GM12875 (cell line): ENCODE results near the gene HEMK1.

Experiments used
- H3K4me3 ChIP-seq: one replicate; pipeline ENCODE4 v1.5.1; 2011; ENCODE audit warnings: low read depth, low read length, control low read depth
- CTCF ChIP-seq: IDR thresholded peaks from 2 replicates; pipeline ENCODE4 v1.5.1; 2011; ENCODE audit warnings: low read depth, mild to moderate bottlenecking, control low read depth, inconsistent platforms, low read length, moderate library complexity, borderline replicate concordance; ENCODE audit not compliant: insufficient read depth

Gene HEMK1

GRCh38 chr3:50525987-50526386 is 43.3 kb upstream of the HEMK1 start:
- no peak overlapping the region for H3K4me3 ChIP-seq
- TF ChIP-seq CTCF = no peak

GRCh38 chr3:50530001-50530970 is 39.0 kb upstream of the HEMK1 start:
- H3K4me3 ChIP-seq = no peak overlapping the region
- no peak for TF ChIP-seq CTCF

- no peak overlapping the region for H3K4me3 ChIP-seq
- TF ChIP-seq CTCF = no peak
Observed at GRCh38 chr3:50531201-50531600, 38.1 kb upstream of the HEMK1 start.

- no peak overlapping the region for H3K4me3 ChIP-seq
- TF ChIP-seq CTCF = no peak
Observed at GRCh38 chr3:50532062-50532705, 37.1 kb upstream of the HEMK1 start.

- no peak overlapping the region for H3K4me3 ChIP-seq
- no peak for TF ChIP-seq CTCF
Observed at GRCh38 chr3:50533316-50533715, 36.0 kb upstream of the HEMK1 start.

GRCh38 chr3:50533807-50534461 is 35.4 kb upstream of the HEMK1 start:
- no peak for TF ChIP-seq CTCF

More at GRCh38 chr3:50533807-50534461, 35.4 kb upstream of the HEMK1 start:
- H3K4me3 ChIP-seq = no peak overlapping the region
